HG03045 (cell line): ENCODE measurements around the gene SOCS1.

Experiments
- ATAC-seq: cut with Tn5 transposase; IDR thresholded peaks from one replicate; pipeline ENCODE4 v1.9.1; 2021; ENCODE audit warnings: mild to moderate bottlenecking, moderate library complexity; ENCODE audit not compliant: unreplicated experiment

Gene SOCS1

DNA sequence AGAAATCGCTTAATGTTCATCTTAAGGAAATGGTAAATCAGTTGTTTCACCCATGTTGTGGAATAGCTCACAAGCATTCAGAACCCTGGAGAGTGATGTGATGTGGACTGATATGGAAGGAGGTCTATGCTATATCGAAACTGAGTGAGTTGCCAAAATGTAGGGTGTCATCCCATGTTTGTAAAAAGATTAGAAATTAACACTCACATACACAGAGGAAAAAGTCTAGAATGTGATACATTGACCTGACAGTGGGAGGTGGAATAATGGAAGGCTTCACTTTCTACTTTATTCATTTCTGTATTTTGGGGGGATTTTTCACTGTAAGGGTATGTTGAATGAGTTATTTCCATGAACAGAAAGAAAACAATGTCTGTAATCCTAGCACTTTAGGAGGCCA is 29.8 kb upstream of the SOCS1 start:
- no peak for ATAC-seq

DNA sequence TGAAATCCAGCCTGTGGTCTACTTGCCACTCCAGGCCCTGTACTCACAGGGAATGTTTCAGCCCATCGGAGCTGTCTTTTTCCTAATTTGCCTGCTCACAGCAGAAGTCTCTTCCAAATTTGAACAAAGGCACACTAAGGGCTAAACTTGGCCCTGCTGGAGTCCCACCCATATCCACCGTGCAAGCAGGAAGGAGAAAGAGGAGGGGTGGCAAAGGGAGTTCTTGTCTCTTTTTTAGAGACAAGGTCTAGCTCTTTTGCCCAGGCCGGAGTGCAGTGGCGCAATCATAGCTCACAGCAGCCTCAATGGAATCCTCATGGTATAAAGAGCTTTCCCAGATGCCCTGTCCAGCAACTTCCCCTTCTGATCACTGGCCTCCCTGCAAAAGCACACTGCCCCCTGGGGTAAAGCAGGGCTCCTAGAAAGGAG is 27.8 kb upstream of the SOCS1 start:
- ATAC-seq, result no peak

GRCh38 chr16:11280616-11281522 is 24.9 kb upstream of the SOCS1 start, which contains the start of gene PRM1:
PRM1 (minus strand) TSS chr16:11281330; CDS start chr16:11281238, 92 bp downstream.
- no peak for ATAC-seq

GRCh38 chr16:11278681-11279628 is 23.0 kb upstream of the SOCS1 start:
- no peak for ATAC-seq

GRCh38 chr16:11277607-11278337 is 21.8 kb upstream of the SOCS1 start:
- ATAC-seq, result no peak

- no peak for ATAC-seq
Measured at GRCh38 chr16:11276896-11277593, 21.0 kb upstream of the SOCS1 start.

DNA sequence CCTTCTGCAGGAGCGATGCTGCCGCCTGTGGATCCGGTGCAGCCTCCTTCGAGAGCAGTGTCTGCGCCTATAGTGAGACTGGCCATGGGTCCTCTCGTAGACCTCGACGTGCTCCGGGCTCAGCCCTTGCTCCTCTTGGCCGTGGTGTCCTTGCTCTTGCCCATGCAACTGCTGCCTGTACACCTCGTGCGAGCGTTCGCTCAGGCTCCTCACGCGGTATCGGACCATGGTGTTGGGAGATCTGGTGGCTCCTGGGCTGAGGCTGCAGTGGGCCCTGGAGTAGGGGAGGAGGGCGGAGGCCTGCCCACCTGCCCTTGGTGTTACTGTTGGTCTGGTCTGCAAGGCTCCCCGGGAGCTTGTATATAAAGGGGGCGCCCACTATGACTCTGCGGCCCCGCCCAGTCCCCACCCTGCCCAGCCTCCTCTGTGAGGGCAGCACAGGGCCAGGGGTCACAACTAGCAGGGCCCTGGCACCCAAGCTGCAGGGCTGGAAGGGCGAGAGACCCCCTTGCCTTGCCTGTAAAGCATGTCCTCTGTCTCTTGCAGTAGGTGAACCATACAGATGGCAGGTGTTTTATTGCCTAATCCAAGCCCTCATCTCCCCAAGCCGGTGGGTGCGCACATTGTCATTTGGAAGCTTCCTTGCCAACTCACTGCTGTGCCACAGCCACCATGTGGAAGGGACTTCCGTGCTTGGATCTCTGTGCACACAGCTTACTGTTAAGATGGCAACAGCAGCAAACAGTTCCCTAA is 20.3 kb upstream of the SOCS1 start, which contains the start of gene PRM2:
Gene PRM2, minus strand, starts transcription at position 338 of the 753 bp plus-strand sequence. Its CDS starts 110 bp downstream, at position 228.
- no peak for ATAC-seq

- no peak for ATAC-seq
Measured at GRCh38 chr16:11274964-11275363, 19.0 kb upstream of the SOCS1 start.

DNA sequence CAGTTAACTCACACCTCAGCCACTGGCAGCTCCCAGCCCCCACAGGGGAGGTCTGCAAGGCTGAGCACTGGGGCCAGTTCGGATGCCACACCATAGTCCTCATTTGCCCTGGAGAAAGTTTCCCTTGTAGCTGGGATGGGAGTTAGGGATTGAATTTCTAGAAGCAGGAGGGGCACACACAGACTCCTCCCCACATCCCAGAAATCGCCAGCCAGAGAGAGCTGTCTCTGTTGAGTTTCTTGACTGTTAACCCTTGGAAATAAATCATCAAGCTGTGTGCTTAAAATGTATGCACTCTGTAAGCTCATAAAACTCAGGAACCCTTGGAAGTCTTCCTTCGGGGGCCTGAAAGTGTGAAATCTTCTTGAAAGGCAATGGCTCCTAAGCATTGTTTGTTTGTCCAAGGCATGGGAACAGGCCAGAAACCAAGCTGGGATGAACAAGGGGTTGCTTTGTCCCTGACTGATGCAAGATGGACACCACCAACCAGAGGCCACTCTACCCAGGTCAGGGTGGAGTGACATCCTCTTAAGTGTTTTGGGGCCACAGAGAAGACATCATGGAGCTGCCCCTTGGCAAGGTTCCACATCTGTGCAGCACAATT is 17.8 kb upstream of the SOCS1 start:
- no peak for ATAC-seq

DNA sequence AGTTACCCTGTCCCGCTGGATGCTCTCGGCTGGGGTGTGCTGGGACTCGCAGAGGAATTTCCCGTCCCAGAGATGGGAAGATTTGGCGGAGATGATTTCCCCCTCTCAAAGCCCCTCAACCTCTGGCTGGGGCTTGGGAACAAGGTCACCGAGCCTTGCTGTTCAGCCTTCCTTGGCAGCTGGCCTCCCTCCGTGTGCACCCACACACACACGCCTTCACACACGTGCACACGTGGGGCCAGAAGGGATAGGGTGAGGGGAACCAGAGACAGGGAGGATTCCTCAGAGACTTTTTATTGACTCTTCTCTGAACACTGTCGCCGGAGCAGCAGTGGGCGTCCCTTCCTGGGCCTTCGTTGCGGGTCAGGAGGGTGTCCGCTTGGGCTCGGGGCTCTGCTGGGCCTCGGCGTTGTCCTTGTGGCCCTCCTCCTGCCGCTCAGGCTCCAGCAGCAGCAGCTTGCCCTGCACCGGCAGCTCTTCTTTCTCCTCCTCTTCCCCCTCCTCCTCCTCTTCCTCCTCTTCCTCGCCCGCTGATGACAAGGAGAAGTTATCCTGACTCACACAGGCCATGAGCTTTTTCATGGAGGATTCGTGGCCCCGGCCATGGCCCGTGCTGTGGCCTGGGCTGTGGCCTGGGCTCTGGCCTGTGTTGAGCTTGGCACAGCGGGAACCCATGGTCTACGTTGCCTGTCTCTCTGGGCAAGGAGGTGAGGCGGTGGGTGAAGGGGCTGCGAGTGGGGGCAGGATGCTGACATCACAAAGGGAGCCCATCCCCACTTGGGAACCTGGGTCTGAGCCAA is 17.1 kb upstream of the SOCS1 start, which contains the start of gene PRM3:
Gene PRM3, minus strand, starts transcription at position 709 of the 800 bp plus-strand sequence. Its CDS starts 34 bp downstream, at position 675.
- ATAC-seq, result no peak

DNA sequence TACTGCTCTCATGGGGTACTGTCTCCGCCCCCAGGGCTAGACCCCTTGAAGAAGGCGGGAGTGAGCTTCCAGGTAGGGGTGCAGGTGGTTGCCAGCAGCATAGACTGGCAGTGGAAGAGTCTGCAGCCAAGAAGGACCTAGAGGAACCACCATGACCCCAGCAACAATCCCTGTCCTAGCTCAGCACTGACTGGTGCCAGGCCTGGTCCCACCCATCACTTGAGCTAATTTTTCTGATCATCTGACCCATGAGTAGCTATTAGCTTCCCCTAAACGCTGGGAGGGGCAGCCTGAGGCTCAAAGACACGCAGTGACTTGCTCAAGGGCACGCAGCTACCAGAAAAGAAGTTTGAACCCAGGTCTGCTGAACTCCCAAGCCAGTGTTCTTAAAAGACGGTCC is 16.5 kb upstream of the SOCS1 start:
- no peak for ATAC-seq

DNA sequence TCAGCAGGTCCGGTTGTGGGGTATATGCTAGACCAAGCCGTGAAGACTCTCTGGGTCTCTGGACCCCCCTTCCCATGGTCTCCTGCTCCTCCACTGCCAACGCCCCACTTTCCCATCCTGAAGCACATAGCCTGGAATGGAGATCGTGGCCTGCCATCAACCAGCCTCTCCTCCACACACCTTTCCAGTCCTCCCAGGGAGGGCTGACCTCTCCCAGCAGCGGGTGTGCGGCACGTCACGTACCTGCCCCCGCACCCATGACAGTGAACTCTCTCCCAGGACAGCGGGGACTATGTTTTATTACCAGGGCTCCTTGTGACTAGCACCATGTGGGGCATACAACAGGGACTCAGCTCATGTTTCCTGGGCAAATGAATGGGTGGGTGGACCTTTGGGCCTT is 15.6 kb upstream of the SOCS1 start:
- ATAC-seq, result no peak

DNA sequence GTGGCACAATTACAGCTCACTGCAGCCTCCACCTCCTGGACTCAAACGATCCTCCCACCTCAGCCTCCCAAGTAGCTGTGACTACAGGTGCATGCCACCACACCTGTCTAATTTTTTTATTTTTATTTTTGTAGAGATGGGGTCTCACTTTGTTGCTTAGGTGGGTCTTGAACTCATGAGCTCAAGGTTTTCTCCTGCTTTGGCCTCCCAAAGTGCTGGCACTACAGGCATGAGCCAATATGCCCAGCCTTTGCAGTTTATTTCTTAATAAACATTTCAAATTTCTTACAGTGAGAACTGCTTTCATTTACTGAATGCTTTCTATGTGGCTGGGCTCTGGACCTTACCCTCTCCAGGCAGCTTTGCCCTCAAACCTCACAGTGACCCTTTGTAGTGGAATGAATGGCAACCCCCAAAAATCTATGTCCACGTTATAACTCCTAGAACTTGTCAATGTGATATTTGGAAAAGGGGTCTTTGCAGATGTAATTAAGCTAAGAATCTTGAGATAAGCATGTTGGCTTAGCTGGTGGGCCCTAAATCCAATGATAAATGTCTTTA is 14.7 kb upstream of the SOCS1 start:
- no peak for ATAC-seq

- ATAC-seq, result no peak
Measured at GRCh38 chr16:11268921-11269375, 12.9 kb upstream of the SOCS1 start, which contains the start of gene TNP2. TNP2 (minus strand) TSS chr16:11269325; CDS start chr16:11269262, 63 bp downstream.

- no peak for ATAC-seq
Measured at GRCh38 chr16:11265124-11265523, 9.1 kb upstream of the SOCS1 start.

- ATAC-seq, result no peak
Measured at GRCh38 chr16:11264155-11264832, 8.3 kb upstream of the SOCS1 start.

DNA sequence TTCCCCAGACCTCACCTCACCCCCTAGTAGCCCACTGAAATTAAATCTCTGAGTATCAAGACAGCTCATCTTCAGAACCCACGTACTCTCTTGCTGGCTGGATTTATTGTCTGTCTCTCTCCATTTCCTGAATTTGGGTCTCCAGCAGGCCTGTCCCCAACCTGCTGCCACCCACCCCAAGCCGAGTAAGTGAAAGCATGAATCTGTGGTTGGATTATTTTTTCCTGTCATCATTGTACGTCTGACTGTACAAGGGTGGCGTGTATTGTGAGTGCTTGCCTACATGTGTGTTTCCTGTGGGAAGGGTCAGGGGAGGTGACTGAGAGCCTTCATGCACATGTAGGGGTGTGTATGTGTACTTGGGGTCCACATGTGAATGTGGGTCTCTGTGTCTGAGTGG is 7.7 kb upstream of the SOCS1 start:
- ATAC-seq, result no peak
